Esophagus squamous epithelium (tissue), 5 donors: ENCODE results near the gene GLA. TPM values are rescaled to one million over a fixed set of nuclear protein-coding genes. Genes with fewer than 3 reads are reported as not detected.
A peak's percentile ranks its signal among the peaks of the same experiment; 100 is the strongest.

Experiments
- DNase-seq: peaks from one replicate; lab custom pipeline; 2025; lab: John Stamatoyannopoulos, UW
- H3K27ac ChIP-seq, 4 donors: fragments of 200-600 bp; sonication (generic); one replicate each; pipeline ENCODE4 v1.5.1; 2016 to 2019; ENCODE audit warnings: mild to moderate bottlenecking in 1 of 4
- H3K27me3 ChIP-seq, 4 donors: fragments of 200-600 bp; sonication (generic); 1 replicate in 3 of 4; 2 replicates in 1 of 4; pipeline versions ENCODE4 v1.5.1 to v1.6.0; 2017 to 2021; ENCODE audit warnings: antibody characterized with exemption in 1 of 4
- H3K36me3 ChIP-seq, 3 donors: fragments of 200-600 bp; sonication (generic); one replicate each; pipeline ENCODE4 v1.5.1; 2016 to 2019
- H3K4me1 ChIP-seq, 3 donors: fragments of 200-600 bp; sonication (generic); one replicate each; pipeline ENCODE4 v1.5.1; 2017 to 2019
- H3K4me3 ChIP-seq, 4 donors: fragments of 200-600 bp; sonication (generic); 1 replicate in 3 of 4; 2 replicates in 1 of 4; pipeline ENCODE4 v1.5.1; 2016 to 2019; ENCODE audit warnings: mild to moderate bottlenecking in 2 of 4, moderate library complexity in 1 of 4
- H3K9me3 ChIP-seq, 3 donors: fragments of 200-600 bp; sonication (generic); one replicate each; pipeline ENCODE4 v1.5.1; 2016 to 2019
- POLR2A ChIP-seq, 4 donors: fragments of 450-650 bp; IDR thresholded peaks; one replicate each; pipeline ENCODE4 v1.6.1; 2017; ENCODE audit warnings: antibody characterized with exemption in 4 of 4, mild to moderate bottlenecking in 4 of 4, moderate library complexity in 3 of 4
- WGBS, 2 donors: methylation state at CpG; one replicate each; pipeline ENCODE4 v1.1.5; 2018; 5-methylcytosine and 5-hydroxymethylcytosine counted together
- intact Hi-C: fragments of 100-400 bp; cut with DNase I; formaldehyde crosslinking; loops from one replicate; pipeline ENCODE4 v1.15.0; 2022
- total RNA-seq, 4 donors: library from RNA; depleted of rRNA; stranded (reverse); fragments of >200 nt; gene quantifications; one replicate each; pipeline ENCODE4 v1.1.0, GENCODE V29; 2016
- TF ChIP-seq, protein P1 (sequence below), 6 experiments: fragments of 450-650 bp in 4 of 6; fragments of 200-600 bp in 2 of 6; sonication (generic) in 2 of 6; IDR thresholded peaks; one replicate each; pipeline ENCODE4 v1.5.1; 2016 to 2019; ENCODE audit warnings: antibody characterized with exemption in 6 of 6, mild to moderate bottlenecking in 4 of 6, moderate library complexity in 4 of 6
- donor health status: DM: yes; HTN: yes; CAD: no.

The GLA gene
- total RNA-seq, 4 donors from 2014 or later, result 12.2 to 32.8 (median 21.9) TPM

DNA sequence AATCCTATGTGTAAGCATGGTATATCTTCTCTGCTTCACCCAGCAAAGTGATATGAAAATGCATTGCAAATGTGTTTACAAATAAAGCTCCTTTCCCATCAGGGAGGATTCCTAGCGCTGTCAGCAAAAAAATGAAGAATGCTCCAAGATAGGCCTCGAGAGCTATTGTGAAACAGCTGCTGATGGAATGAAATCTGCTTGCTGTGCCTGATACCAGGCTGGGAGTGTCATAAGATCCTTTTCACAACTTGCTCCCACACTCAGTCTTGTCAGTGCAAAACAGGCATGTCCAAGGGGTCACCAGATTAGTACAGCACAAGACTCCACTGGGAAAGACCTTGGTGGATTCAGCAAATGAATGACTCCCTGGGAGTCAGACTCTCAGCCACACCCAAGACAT, 34.4 kb upstream of the GLA start:
- H3K27me3 ChIP-seq, result no peaks in the 10 kb centered on the region
- intact Hi-C loops, result no loop called here
- 88 to 100% methylated on average over 2 of the region's 2 CpGs for WGBS, 2 donors
- H3K9me3 ChIP-seq, result no peaks in the 10 kb centered on the region
- H3K36me3 ChIP-seq, result peaks cover 0 to 41% (median 4%) of the 10 kb centered on the region in 3 donors
- TF ChIP-seq POLR2A (IDR thresholded peaks at IDR 0.05), result no peak
- TF ChIP-seq, protein P1, sequence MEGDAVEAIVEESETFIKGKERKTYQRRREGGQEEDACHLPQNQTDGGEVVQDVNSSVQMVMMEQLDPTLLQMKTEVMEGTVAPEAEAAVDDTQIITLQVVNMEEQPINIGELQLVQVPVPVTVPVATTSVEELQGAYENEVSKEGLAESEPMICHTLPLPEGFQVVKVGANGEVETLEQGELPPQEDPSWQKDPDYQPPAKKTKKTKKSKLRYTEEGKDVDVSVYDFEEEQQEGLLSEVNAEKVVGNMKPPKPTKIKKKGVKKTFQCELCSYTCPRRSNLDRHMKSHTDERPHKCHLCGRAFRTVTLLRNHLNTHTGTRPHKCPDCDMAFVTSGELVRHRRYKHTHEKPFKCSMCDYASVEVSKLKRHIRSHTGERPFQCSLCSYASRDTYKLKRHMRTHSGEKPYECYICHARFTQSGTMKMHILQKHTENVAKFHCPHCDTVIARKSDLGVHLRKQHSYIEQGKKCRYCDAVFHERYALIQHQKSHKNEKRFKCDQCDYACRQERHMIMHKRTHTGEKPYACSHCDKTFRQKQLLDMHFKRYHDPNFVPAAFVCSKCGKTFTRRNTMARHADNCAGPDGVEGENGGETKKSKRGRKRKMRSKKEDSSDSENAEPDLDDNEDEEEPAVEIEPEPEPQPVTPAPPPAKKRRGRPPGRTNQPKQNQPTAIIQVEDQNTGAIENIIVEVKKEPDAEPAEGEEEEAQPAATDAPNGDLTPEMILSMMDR (IDR thresholded peaks at IDR 0.05), result no peak
- DNase-seq, result no peak
- no peaks in the 10 kb centered on the region for H3K4me1 ChIP-seq
- no peak overlapping the region for H3K4me3 ChIP-seq
- H3K27ac ChIP-seq, result no peak overlapping the region

DNA sequence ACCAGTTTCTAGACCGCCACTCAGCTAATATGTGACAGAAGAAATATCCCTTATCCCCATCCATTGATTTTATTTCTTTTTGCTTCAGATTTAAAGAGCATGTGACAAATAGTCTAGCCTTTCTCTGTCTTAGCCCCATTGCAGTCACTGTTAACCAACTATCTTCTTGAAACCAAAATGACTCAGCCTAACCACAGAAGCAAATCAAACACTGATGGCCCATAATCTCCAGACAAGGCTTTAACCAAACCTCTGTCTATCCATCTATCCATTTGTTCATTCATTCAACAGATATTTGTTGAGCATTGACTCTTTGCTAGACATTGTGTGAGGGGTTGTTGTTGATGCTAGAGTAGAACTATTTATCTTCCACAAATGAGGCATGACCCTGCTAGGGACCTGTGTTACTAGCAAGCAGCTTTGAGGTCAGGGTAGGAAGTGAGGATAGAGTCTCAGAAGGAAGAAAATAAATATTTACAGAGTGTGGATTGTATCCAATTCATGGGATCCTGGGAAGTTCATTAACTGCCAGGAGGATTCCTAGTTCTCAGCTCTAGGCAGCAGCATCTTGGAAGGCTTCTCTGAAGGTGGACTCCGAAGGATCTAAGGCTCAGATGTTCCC, 22.8 kb upstream of the GLA start:
- Histone ChIP-seq H3K27me3 (no peaks in the 10 kb centered on the region), H3K9me3 (peaks cover 0 to 10% (median 0%) of the 10 kb centered on the region in 3 donors), H3K4me1 (no peaks in the 10 kb centered on the region), H3K4me3 (no peak overlapping the region), H3K27ac (no peak overlapping the region), H3K36me3 (peaks cover 0 to 52% (median 0%) of the 10 kb centered on the region in 3 donors)
- TF ChIP-seq, protein P1 (IDR thresholded peaks at IDR 0.05), result no peak
- WGBS, 2 donors, result 72 to 90% methylated on average over 2 of the region's 2 CpGs
- no peak for DNase-seq
- intact Hi-C loops, result no loop called here

DNA sequence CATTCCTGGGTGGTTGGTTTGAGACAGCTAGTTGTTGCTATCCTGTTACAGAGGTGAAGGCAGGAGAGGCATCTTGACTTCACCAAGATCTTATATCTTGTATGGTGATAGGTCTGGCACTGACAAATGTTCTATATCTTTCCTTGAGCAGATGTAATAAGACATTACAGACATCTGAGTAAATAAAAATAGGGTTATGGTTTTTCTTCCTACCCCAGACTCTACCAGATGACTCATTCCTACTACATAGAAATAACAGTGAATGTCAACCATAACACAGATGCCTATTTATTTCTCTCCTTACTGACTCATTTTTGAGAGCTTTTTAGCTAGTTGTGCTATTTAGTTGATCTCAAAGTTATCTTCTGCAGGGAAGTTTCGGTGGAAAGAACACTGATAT, 22.2 kb upstream of the GLA start:
- Histone ChIP-seq H3K9me3 (peaks cover 0 to 10% (median 0%) of the 10 kb centered on the region in 3 donors), H3K36me3 (peaks cover 0 to 56% (median 0%) of the 10 kb centered on the region in 3 donors), H3K27ac (no peak overlapping the region), H3K4me1 (no peaks in the 10 kb centered on the region), H3K27me3 (no peaks in the 10 kb centered on the region), H3K4me3 (no peak overlapping the region)
- intact Hi-C loops, result no loop called here
- no peak for TF ChIP-seq POLR2A (IDR thresholded peaks at IDR 0.05)
- TF ChIP-seq, protein P1 (IDR thresholded peaks at IDR 0.05), result no peak
- DNase-seq, result no peak
- 72 to 88% methylated on average over 1 of the region's 1 CpG for WGBS, 2 donors

DNA sequence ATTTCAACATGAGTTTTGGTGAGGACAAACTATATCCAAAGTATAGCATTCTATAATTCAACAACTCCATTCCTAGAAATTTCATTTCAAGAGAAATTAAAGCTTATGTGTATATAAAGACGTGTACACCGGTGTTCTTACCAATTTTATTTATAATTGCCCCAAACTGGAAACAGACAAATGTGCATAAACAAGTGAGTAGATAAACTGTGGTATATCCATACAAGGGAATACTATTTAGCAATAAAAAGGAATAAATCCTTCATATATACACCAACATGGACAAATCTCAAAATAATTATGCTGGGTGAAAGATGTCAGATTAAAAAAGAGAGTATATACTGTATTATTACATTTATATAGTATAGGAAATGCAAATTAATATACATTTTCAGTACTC, 20.2 kb upstream of the GLA start:
- no peak for TF ChIP-seq POLR2A (IDR thresholded peaks at IDR 0.05)
- TF ChIP-seq, protein P1 (IDR thresholded peaks at IDR 0.05), result no peak
- Histone ChIP-seq H3K4me1 (no peaks in the 10 kb centered on the region), H3K27ac (no peak overlapping the region), H3K27me3 (no peaks in the 10 kb centered on the region), H3K4me3 (no peak overlapping the region), H3K36me3 (peaks cover 0 to 69% (median 0%) of the 10 kb centered on the region in 3 donors), H3K9me3 (peaks cover 0 to 10% (median 0%) of the 10 kb centered on the region in 3 donors)
- intact Hi-C loops, result no loop called here
- DNase-seq, result no peak
- 96 to 97% methylated on average over 2 of the region's 2 CpGs for WGBS, 2 donors

DNA sequence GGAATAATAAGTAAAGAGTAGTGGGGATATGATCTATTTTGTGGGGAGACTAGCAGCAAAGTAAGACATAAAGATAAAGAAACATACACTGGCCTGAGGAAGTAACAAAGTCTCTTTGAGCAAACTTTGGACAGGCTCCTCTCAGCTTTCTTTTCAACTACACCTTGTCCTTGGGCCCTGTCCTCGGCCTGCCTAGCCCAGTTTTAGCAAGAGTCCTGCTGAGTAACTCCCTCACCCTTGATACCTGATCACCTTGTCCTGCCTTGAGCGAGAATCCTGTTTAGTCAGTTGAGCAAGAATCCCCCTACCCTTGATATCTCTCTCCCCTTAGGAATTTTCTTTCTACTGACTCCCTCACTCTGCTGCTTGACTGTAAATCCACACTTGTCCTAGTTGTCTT, 11.8 kb upstream of the GLA start:
- intact Hi-C loops, result loop anchor here (10.0 kb wide), 1 partner anchor 175 kb away; no protein-coding TSS in a partner anchor

More for the DNA sequence above, 11.8 kb upstream of the GLA start:
- Histone ChIP-seq H3K27ac (peak overlapping the region in 2 of 4 donors; percentile 3 to 89), H3K36me3 (peaks cover 0 to 10% (median 0%) of the 10 kb centered on the region in 3 donors), H3K27me3 (no peaks in the 10 kb centered on the region), H3K9me3 (no peaks in the 10 kb centered on the region), H3K4me1 (peaks cover 0 to 34% (median 3%) of the 10 kb centered on the region in 3 donors), H3K4me3 (peak overlapping the region in 1 of 4 donors; percentile 78)
- 79 to 88% methylated on average over 2 of the region's 2 CpGs for WGBS, 2 donors
- no peak for DNase-seq
- TF ChIP-seq POLR2A (IDR thresholded peaks at IDR 0.05), result no peak
- TF ChIP-seq, protein P1 (IDR thresholded peaks at IDR 0.05), result no peak
